Mesendoderm (in vitro differentiated cells): ENCODE results near the gene LRRC58.

ENCODE experiments used
- DNase-seq: peaks from one replicate; pipeline ENCODE4 v3.0.0; 2013
- H2AK5ac ChIP-seq: 2 replicates; pipeline ENCODE4 v1.6.1; 2013; ENCODE audit warnings: low read length, inconsistent platforms
- H2BK120ac ChIP-seq: 2 replicates; pipeline ENCODE4 v1.6.1; 2013; ENCODE audit warnings: low read depth, mild to moderate bottlenecking, low read length, moderate library complexity, mixed read lengths
- H2BK15ac ChIP-seq: replicated peaks from 2 replicates; pipeline ENCODE4 v1.6.1; 2013; ENCODE audit warnings: low read depth, mild to moderate bottlenecking, moderate library complexity
- H2BK5ac ChIP-seq: 2 replicates; pipeline ENCODE4 v1.6.1; 2013; ENCODE audit warnings: low read length, inconsistent platforms
- H3K18ac ChIP-seq: 2 replicates; pipeline ENCODE4 v1.6.1; 2013; ENCODE audit warnings: mild to moderate bottlenecking, low read length, mixed read lengths
- H3K23ac ChIP-seq: one replicate; pipeline ENCODE4 v1.6.1; 2013; ENCODE audit warnings: low read length
- H3K27ac ChIP-seq: 2 replicates; pipeline ENCODE4 v1.5.1; 2013; ENCODE audit warnings: low read depth, mild to moderate bottlenecking, inconsistent platforms, low read length, moderate library complexity
- H3K27me3 ChIP-seq: 2 replicates; pipeline ENCODE4 v1.6.1; 2013; ENCODE audit warnings: low read length, control low read depth, mild to moderate bottlenecking, inconsistent platforms; ENCODE audit not compliant: insufficient read depth, poor library complexity
- H3K36me3 ChIP-seq: 2 replicates; pipeline ENCODE4 v1.6.1; 2013; ENCODE audit warnings: low read length, inconsistent platforms; ENCODE audit not compliant: control insufficient read depth, insufficient read depth
- H3K4ac ChIP-seq: one replicate; pipeline ENCODE4 v1.6.1; 2013; ENCODE audit warnings: low read depth, mild to moderate bottlenecking, low read length, moderate library complexity
- H3K4me1 ChIP-seq: 2 replicates; pipeline ENCODE4 v1.6.1; 2013; ENCODE audit warnings: low read depth, low read length, inconsistent platforms; ENCODE audit not compliant: control insufficient read depth
- H3K4me2 ChIP-seq: 2 replicates; pipeline ENCODE4 v1.6.1; 2013; ENCODE audit warnings: low read length
- H3K4me3 ChIP-seq: 2 replicates; pipeline ENCODE4 v1.5.1; 2013; ENCODE audit warnings: mild to moderate bottlenecking, low read length
- H3K56ac ChIP-seq: one replicate; pipeline ENCODE4 v1.6.1; 2013; ENCODE audit warnings: low read length
- H3K79me1 ChIP-seq: 2 replicates; pipeline ENCODE4 v1.6.1; 2013; ENCODE audit warnings: low read length, inconsistent platforms
- H3K79me2 ChIP-seq: 2 replicates; pipeline ENCODE4 v1.6.1; 2013; ENCODE audit warnings: mild to moderate bottlenecking, low read length; ENCODE audit not compliant: control insufficient read depth, insufficient read depth
- H3K9ac ChIP-seq: 2 replicates; pipeline ENCODE4 v1.6.1; 2013; ENCODE audit warnings: low read length, inconsistent platforms
- H4K5ac ChIP-seq: one replicate; pipeline ENCODE4 v1.6.1; 2013; ENCODE audit warnings: low read length
- H4K8ac ChIP-seq: one replicate; pipeline ENCODE4 v1.6.1; 2013; ENCODE audit warnings: low read depth, mild to moderate bottlenecking, control low read depth, low read length, moderate library complexity
- WGBS: extraction: QIAGEN DNeasy Blood & Tissue Kit; methylation state at CpG from one replicate; pipeline ENCODE4 v1.1.7; 2013; ENCODE audit warnings: low lambda C conversion rate, missing lambda C conversion rate; ENCODE audit not compliant: insufficient coverage; ENCODE audit errors: extremely low coverage; 5-methylcytosine and 5-hydroxymethylcytosine counted together

LRRC58 gene

DNA sequence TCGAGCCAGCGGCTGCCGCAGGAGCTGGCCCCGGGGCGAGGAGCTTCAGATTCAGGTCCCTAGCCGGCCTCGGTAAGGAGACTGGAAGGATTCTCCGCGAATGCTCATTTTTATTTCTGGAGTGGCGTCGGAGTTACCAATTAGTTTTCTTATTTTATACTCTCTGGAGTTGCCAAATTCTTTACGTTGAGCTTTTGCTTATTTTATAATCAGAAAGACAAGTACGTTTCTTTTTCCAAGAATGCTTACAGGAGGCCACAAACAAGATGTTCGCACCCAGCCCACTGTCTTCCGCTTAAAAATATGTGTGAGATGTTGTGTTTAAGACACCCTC is 63.7 kb downstream of the LRRC58 start:
- H3K4me3 ChIP-seq = no peak overlapping the region

DNA sequence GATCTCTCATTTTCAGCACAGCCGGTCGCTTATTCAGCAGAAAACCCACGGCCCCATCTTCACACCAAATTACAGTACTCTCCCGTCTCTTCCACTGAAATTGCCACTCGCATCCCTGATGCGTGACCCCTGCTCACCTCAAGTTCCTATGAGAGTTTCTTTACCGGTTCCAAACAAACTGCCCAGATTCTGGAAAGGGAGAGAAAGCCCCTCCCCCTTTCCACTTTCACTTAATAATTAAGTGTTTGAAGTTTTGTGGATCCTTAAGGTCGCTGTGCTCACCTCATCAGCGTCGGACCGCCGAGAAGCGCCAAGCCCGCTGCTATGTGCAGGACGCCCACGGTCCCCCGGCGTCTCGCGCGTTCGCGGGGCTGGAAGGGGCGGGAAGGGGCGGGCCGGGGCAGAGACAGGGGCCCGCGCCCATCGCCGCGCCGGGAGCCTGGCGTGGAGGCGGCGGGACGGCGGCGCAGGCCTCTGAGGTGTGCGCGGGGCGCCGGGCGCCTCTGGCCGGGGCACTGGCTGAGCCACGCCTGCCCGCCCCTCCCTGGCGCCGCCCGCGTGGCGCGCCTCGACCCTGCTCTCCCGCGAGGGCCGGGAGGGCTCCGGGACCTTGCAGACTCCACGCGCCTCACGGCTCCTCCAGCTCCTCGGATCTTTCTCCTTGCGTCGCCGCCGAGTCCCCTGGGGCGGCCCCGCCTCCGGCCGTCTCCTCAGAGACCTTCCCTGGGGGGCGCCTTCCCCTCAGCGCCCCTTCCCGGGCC is 64.2 kb downstream of the LRRC58 start, which contains the start of gene GPR156:
Gene GPR156, minus strand, starts transcription at position 476 of the 761 bp plus-strand sequence. CDS start 41,124 bp downstream, outside the sequence.
- Histone ChIP-seq H4K8ac (no peak within 1 kb of the TSS), H3K9ac (peak within 1 kb of the TSS; percentile 61), H2BK5ac (no peak within 1 kb of the TSS), H2BK120ac (no peak within 1 kb of the TSS), H2BK15ac (no peak within 1 kb of the TSS), H3K4me3 (peak within 1 kb of the TSS; percentile 38), H3K18ac (peak within 1 kb of the TSS; percentile 77), H3K79me1 (no peaks in the 10 kb centered on the region), H3K27ac (no peak within 1 kb of the TSS), H3K79me2 (no peaks in the 10 kb centered on the region), H3K4me1 (no peaks in the 10 kb centered on the region), H3K23ac (no peak within 1 kb of the TSS), H4K5ac (no peak within 1 kb of the TSS), H3K56ac (peak within 1 kb of the TSS; percentile 82), H3K4ac (no peak within 1 kb of the TSS), H2AK5ac (no peak within 1 kb of the TSS), H3K4me2 (peak within 1 kb of the TSS; percentile 59), H3K36me3 (no peaks in the 10 kb centered on the region), H3K27me3 (peaks cover 4% of the 10 kb centered on the region)
- no CpG with 5 or more reads among the region's 72 CpGs for WGBS
- peak; percentile 48 for DNase-seq

More for the DNA sequence above, 63.7 kb downstream of the LRRC58 start:
- Histone ChIP-seq H2BK5ac (no peak overlapping the region), H2BK15ac (no peak overlapping the region), H3K23ac (no peak overlapping the region), H3K56ac (peak overlapping the region; percentile 82), H2BK120ac (no peak overlapping the region), H3K79me1 (no peaks in the 10 kb centered on the region), H3K4me1 (no peaks in the 10 kb centered on the region), H3K27me3 (peaks cover 4% of the 10 kb centered on the region), H3K27ac (no peak overlapping the region), H3K4ac (no peak overlapping the region), H3K79me2 (no peaks in the 10 kb centered on the region), H3K9ac (peak overlapping the region; percentile 61), H3K36me3 (no peaks in the 10 kb centered on the region), H2AK5ac (no peak overlapping the region), H3K4me2 (peak overlapping the region; percentile 59), H4K8ac (no peak overlapping the region), H3K18ac (peak overlapping the region; percentile 77), H4K5ac (no peak overlapping the region)
- no peak for DNase-seq
- WGBS = no CpG with 5 or more reads among the region's 15 CpGs

DNA sequence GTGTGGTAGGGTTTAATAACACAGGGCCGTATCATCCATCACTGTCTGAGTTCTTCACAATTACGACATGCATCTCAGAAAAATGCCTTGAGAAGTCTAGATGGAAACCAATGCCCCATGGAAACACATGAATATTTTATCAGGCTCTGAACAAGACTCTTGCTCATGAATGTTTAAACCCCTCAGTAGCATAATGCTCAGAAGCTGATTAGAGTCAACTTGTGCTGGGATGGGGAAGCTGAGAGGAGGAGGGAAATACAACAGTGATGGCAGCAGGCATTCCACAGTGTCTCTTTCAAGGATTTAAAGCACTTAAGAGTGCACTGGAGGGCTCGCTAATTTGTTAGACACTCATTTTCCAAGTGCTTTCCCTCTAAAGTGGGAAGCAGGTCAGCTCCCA is 67.9 kb downstream of the LRRC58 start:
- no peak overlapping the region for H2BK15ac ChIP-seq
- H2BK120ac ChIP-seq = no peak overlapping the region
- H3K4me1 ChIP-seq = no peaks in the 10 kb centered on the region
- no peak overlapping the region for H3K18ac ChIP-seq
- no CpG with 5 or more reads among the region's 3 CpGs for WGBS
- no peak overlapping the region for H3K27ac ChIP-seq
- no peak overlapping the region for H3K4me2 ChIP-seq
- no peaks in the 10 kb centered on the region for H3K79me2 ChIP-seq
- DNase-seq = no peak
- no peaks in the 10 kb centered on the region for H3K36me3 ChIP-seq
- no peak overlapping the region for H3K4ac ChIP-seq
- H4K5ac ChIP-seq = no peak overlapping the region
- no peak overlapping the region for H3K56ac ChIP-seq
- no peak overlapping the region for H2AK5ac ChIP-seq
- no peak overlapping the region for H4K8ac ChIP-seq
- H3K9ac ChIP-seq = no peak overlapping the region
- no peak overlapping the region for H3K23ac ChIP-seq
- no peak overlapping the region for H3K4me3 ChIP-seq
- no peaks in the 10 kb centered on the region for H3K79me1 ChIP-seq
- H3K27me3 ChIP-seq = peaks cover 4% of the 10 kb centered on the region
- no peak overlapping the region for H2BK5ac ChIP-seq

DNA sequence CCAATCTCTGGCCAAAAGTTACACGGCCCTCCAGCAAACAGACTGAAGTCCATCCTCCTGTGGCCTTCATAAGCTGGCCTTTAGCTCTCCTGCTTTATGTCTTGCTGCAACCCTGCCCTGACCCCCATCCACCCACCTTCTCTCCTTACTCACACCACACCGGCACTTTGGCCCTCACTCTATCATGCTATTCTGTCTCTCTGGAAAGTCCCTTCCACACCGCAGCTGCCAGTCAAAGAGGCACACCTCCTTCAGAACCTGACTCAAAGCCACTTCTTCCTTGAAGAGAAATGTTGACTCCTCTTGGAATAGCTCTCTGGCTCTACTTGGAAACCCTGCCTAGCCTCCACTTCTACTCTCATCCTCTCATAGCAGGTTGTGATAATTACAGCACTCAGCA is 68.6 kb downstream of the LRRC58 start:
- Histone ChIP-seq H2AK5ac (no peak overlapping the region), H2BK15ac (no peak overlapping the region), H2BK120ac (no peak overlapping the region), H3K4me3 (no peak overlapping the region), H3K36me3 (no peaks in the 10 kb centered on the region), H3K4ac (no peak overlapping the region), H4K8ac (no peak overlapping the region), H3K27ac (no peak overlapping the region), H4K5ac (no peak overlapping the region), H3K27me3 (no peaks in the 10 kb centered on the region), H3K79me2 (no peaks in the 10 kb centered on the region), H3K56ac (no peak overlapping the region), H3K4me1 (no peaks in the 10 kb centered on the region), H3K23ac (no peak overlapping the region), H3K9ac (no peak overlapping the region), H3K79me1 (no peaks in the 10 kb centered on the region), H2BK5ac (no peak overlapping the region), H3K18ac (no peak overlapping the region), H3K4me2 (no peak overlapping the region)
- no CpG with 5 or more reads among the region's 3 CpGs for WGBS
- DNase-seq = no peak

DNA sequence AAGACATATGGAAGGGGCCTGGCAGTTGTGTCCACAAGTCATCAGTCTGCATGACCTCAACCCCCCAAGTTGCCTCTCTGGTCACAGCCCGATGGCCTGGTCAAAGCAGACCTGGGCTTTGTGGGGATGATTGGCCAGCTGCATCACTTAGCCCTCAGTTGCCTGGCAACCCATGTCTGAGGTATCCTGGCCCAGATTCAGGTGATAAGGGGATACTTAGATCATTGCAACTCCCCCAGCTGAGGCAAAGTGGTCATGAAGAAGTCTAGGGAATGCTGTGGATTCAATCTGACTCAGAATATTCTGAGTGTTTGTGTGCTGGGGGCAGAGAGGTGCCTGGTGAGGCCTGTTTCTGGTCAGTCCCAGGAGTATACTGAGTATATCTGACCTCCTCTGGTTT is 69.1 kb downstream of the LRRC58 start:
- no peak for DNase-seq
- H4K5ac ChIP-seq = no peak overlapping the region
- no peak overlapping the region for H2BK5ac ChIP-seq
- H2BK15ac ChIP-seq = no peak overlapping the region
- no peak overlapping the region for H3K4ac ChIP-seq
- H3K4me1 ChIP-seq = no peaks in the 10 kb centered on the region
- H3K23ac ChIP-seq = no peak overlapping the region
- no peak overlapping the region for H2AK5ac ChIP-seq
- no peaks in the 10 kb centered on the region for H3K36me3 ChIP-seq
- H3K27ac ChIP-seq = no peak overlapping the region
- H4K8ac ChIP-seq = no peak overlapping the region
- H3K4me3 ChIP-seq = no peak overlapping the region
- no peak overlapping the region for H3K56ac ChIP-seq
- H3K9ac ChIP-seq = no peak overlapping the region
- H3K27me3 ChIP-seq = no peaks in the 10 kb centered on the region
- no peak overlapping the region for H2BK120ac ChIP-seq
- H3K79me2 ChIP-seq = no peaks in the 10 kb centered on the region
- no peaks in the 10 kb centered on the region for H3K79me1 ChIP-seq
- H3K18ac ChIP-seq = no peak overlapping the region
- H3K4me2 ChIP-seq = no peak overlapping the region
- WGBS = no CpG with 5 or more reads among the region's 1 CpG

DNA sequence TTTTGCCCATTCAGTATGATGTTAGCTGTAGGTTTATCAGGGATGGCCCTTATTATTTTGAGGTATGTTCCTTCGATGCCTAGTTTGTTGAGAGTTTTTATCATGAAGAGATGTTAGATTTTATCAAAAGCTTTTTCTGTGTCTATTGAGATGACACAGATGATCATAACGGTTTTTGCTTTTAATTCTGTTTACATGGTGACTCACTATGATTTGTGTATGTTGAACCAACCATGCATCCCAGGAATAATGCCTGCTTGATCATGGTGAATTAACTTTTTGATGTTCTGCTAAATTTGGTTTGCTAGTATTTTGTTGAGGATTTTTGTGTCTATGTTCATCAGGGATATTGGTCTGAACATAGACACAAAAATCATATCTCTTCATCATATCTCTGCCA is 72.4 kb downstream of the LRRC58 start:
- no peak overlapping the region for H4K8ac ChIP-seq
- H3K23ac ChIP-seq = no peak overlapping the region
- no peaks in the 10 kb centered on the region for H3K79me2 ChIP-seq
- H3K27ac ChIP-seq = no peak overlapping the region
- H2BK15ac ChIP-seq = no peak overlapping the region
- no peak overlapping the region for H3K4ac ChIP-seq
- no peak overlapping the region for H2AK5ac ChIP-seq
- H2BK5ac ChIP-seq = no peak overlapping the region
- no peaks in the 10 kb centered on the region for H3K36me3 ChIP-seq
- H3K4me2 ChIP-seq = no peak overlapping the region
- no peaks in the 10 kb centered on the region for H3K4me1 ChIP-seq
- no peak overlapping the region for H3K4me3 ChIP-seq
- H3K56ac ChIP-seq = no peak overlapping the region
- H3K9ac ChIP-seq = no peak overlapping the region
- H3K27me3 ChIP-seq = no peaks in the 10 kb centered on the region
- DNase-seq = no peak
- no peaks in the 10 kb centered on the region for H3K79me1 ChIP-seq
- no peak overlapping the region for H2BK120ac ChIP-seq
- no CpG with 5 or more reads among the region's 2 CpGs for WGBS
- H4K5ac ChIP-seq = no peak overlapping the region
- no peak overlapping the region for H3K18ac ChIP-seq
